IMR-90 (cell line): ENCODE results near the gene PLEKHS1. TPM values are rescaled to one million over a fixed set of nuclear protein-coding genes. Genes with fewer than 3 reads are reported as not detected.

Experiments used
- ATAC-seq: fragments of 200-7000 bp; cut with Tn5 transposase; 2 replicates; pipeline ENCODE4 v1.9.1; 2020; ENCODE audit warnings: low read depth, mild to moderate bottlenecking, moderate library complexity
- BruUV-seq: library from RNA; stranded (reverse); fragments of 400-500 nt; replicated peaks from 2 replicates; lab custom pipeline; 2021; lab: Mats Ljungman, UMichigan
- CTCF ChIA-PET: fragments of 300-600 bp; formaldehyde crosslinking; extraction: SDS; loops from one replicate; lab custom pipeline; 2021; ENCODE audit warnings: antibody characterized with exemption; lab: Yijun Ruan, JAX
- POLR2A ChIA-PET: fragments of 300-600 bp; sonication (Branson Sonifier 250); formaldehyde crosslinking; loops from one replicate; lab custom pipeline; 2022; ENCODE audit warnings: antibody characterized with exemption; ENCODE audit not compliant: unreplicated experiment; lab: Charles Lee
- DNase-seq: peaks from one replicate; pipeline ENCODE4 v3.0.0; 2013
- H2AFZ ChIP-seq: replicated peaks from 2 replicates; pipeline ENCODE3; 2013; ENCODE audit warnings: low read length, mild to moderate bottlenecking; ENCODE audit not compliant: poor library complexity
- H2AK5ac ChIP-seq: 2 replicates; pipeline ENCODE4 v1.6.1; 2013; ENCODE audit warnings: low read depth, low read length, inconsistent platforms
- H2AK9ac ChIP-seq: replicated peaks from 2 replicates; pipeline ENCODE3; 2013; ENCODE audit warnings: mild to moderate bottlenecking, low read depth, low read length, moderate library complexity; ENCODE audit not compliant: poor library complexity
- H2BK120ac ChIP-seq: 2 replicates; pipeline ENCODE4 v1.6.1; 2013; ENCODE audit warnings: low read depth, low read length, inconsistent platforms
- H2BK15ac ChIP-seq: 3 replicates; pipeline ENCODE4 v1.6.1; 2013; ENCODE audit warnings: low read depth, low read length, inconsistent platforms
- H2BK20ac ChIP-seq: 2 replicates; pipeline ENCODE4 v1.6.1; 2013; ENCODE audit warnings: low read depth, mild to moderate bottlenecking, inconsistent platforms, low read length, moderate library complexity
- H2BK5ac ChIP-seq: 2 replicates; pipeline ENCODE4 v1.6.1; 2013; ENCODE audit warnings: mild to moderate bottlenecking, low read depth, low read length, inconsistent platforms; ENCODE audit not compliant: poor library complexity, severe bottlenecking
- H3K14ac ChIP-seq: replicated peaks from 2 replicates; pipeline ENCODE4 v1.6.1; 2013; ENCODE audit warnings: low read depth, low read length, inconsistent platforms
- H3K18ac ChIP-seq: 2 replicates; pipeline ENCODE4 v1.6.1; 2013; ENCODE audit warnings: low read depth, low read length, control low read depth
- H3K23ac ChIP-seq: 2 replicates; pipeline ENCODE4 v1.6.1; 2013; ENCODE audit warnings: low read depth, low read length, inconsistent platforms
- H3K27ac ChIP-seq: 2 replicates; pipeline ENCODE4 v1.5.1; 2013; ENCODE audit warnings: mild to moderate bottlenecking, control low read depth, low read length; ENCODE audit not compliant: insufficient read depth
- H3K27me3 ChIP-seq: 2 replicates; pipeline ENCODE4 v1.6.1; 2013; ENCODE audit warnings: low read length; ENCODE audit not compliant: control insufficient read depth, insufficient read depth
- H3K36me3 ChIP-seq: 2 replicates; pipeline ENCODE4 v1.6.1; 2013; ENCODE audit warnings: low read length, mixed read lengths; ENCODE audit not compliant: control insufficient read depth, insufficient read depth
- H3K4ac ChIP-seq: 2 replicates; pipeline ENCODE4 v1.6.1; 2013; ENCODE audit warnings: low read depth, low read length, inconsistent platforms
- H3K4me1 ChIP-seq: 2 replicates; pipeline ENCODE4 v1.6.1; 2013; ENCODE audit warnings: low read length, mixed read lengths; ENCODE audit not compliant: control insufficient read depth, insufficient read depth
- H3K4me2 ChIP-seq: 2 replicates; pipeline ENCODE4 v1.6.1; 2013; ENCODE audit warnings: low read depth, mild to moderate bottlenecking, control low read depth, low read length, moderate library complexity
- H3K4me3 ChIP-seq: 2 replicates; pipeline ENCODE4 v1.5.1; 2013; ENCODE audit warnings: low read depth, mild to moderate bottlenecking, control low read depth, low read length, moderate library complexity; ENCODE audit not compliant: insufficient read depth
- H3K56ac ChIP-seq: 2 replicates; pipeline ENCODE4 v1.6.1; 2013; ENCODE audit warnings: low read length, inconsistent platforms; ENCODE audit not compliant: insufficient read depth; ENCODE audit errors: extremely low read depth
- H3K79me1 ChIP-seq, 2 experiments: 2 replicates each; pipeline ENCODE4 v1.6.1; 2013; ENCODE audit warnings: low read length in 2 of 2, inconsistent platforms in 1 of 2, low read depth in 1 of 2
- H3K9ac ChIP-seq: 2 replicates; pipeline ENCODE4 v1.6.1; 2013; ENCODE audit warnings: low read depth, low read length, control low read depth
- H3K9me1 ChIP-seq: 2 replicates; pipeline ENCODE4 v1.6.1; 2013; ENCODE audit warnings: low read length, inconsistent platforms; ENCODE audit not compliant: insufficient read depth
- H3K9me3 ChIP-seq: 2 replicates; pipeline ENCODE4 v1.6.1; 2013; ENCODE audit warnings: low read length; ENCODE audit not compliant: control insufficient read depth, insufficient read depth
- H4K20me1 ChIP-seq: 2 replicates; pipeline ENCODE4 v1.6.1; 2013; ENCODE audit warnings: low read length, inconsistent platforms; ENCODE audit not compliant: insufficient read depth
- H4K5ac ChIP-seq: 2 replicates; pipeline ENCODE4 v1.6.1; 2013; ENCODE audit warnings: mild to moderate bottlenecking, low read depth, low read length, control low read depth
- H4K8ac ChIP-seq, 2 experiments: 2 replicates each; pipeline ENCODE4 v1.6.1; 2013; ENCODE audit warnings: low read depth in 2 of 2, low read length in 2 of 2, control low read depth in 1 of 2, inconsistent platforms in 1 of 2
- H4K91ac ChIP-seq: 2 replicates; pipeline ENCODE4 v1.6.1; 2013; ENCODE audit warnings: low read depth, low read length, inconsistent platforms; ENCODE audit not compliant: insufficient read depth
- ELK1 ChIP-seq: fragments of 150-350 bp; IDR thresholded peaks from 2 replicates; pipeline ENCODE4 v1.6.1; 2016; ENCODE audit warnings: low read depth, mild to moderate bottlenecking, low read length, moderate library complexity, borderline replicate concordance
- MAFK ChIP-seq: IDR thresholded peaks from 2 replicates; pipeline ENCODE4 v1.6.1; 2012; ENCODE audit warnings: low read depth, low read length, improper control_type of control experiment
- NFE2L2 ChIP-seq: fragments of 150-350 bp; IDR thresholded peaks from 2 replicates; pipeline ENCODE4 v1.6.1; 2016; ENCODE audit warnings: low read depth, mild to moderate bottlenecking, low read length
- RCOR1 ChIP-seq: IDR thresholded peaks from 2 replicates; pipeline ENCODE4 v1.6.1; 2012; ENCODE audit warnings: mild to moderate bottlenecking, low read length, improper control_type of control experiment; ENCODE audit not compliant: insufficient replicate concordance
- RFX5 ChIP-seq: IDR thresholded peaks from 2 replicates; pipeline ENCODE4 v1.8.0; 2012; ENCODE audit warnings: low read depth, mild to moderate bottlenecking, low read length, moderate library complexity
- SMC3 ChIP-seq: fragments of 150-350 bp; IDR thresholded peaks from 2 replicates; pipeline ENCODE4 v1.6.1; 2016; ENCODE audit warnings: low read depth, mild to moderate bottlenecking, antibody characterized with exemption, low read length, moderate library complexity
- WGBS, 2 experiments: methylation state at CpG; one replicate each; pipeline versions ENCODE4 v1.1.5 to v1.1.7; 2013; ENCODE audit warnings: missing lambda C conversion rate in 2 of 2; ENCODE audit not compliant: insufficient read length in 1 of 2; ENCODE audit errors: extremely low coverage in 2 of 2; 5-methylcytosine and 5-hydroxymethylcytosine counted together
- dilution Hi-C: fragments of 300-500 bp; cut with HindIII; formaldehyde crosslinking; loops from one replicate; pipeline ENCODE4 v1.14.3; 2018; ENCODE audit warnings: low sequenced_read_pairs; ENCODE audit not compliant: unreplicated experiment
- in situ Hi-C: fragments of 300-500 bp; cut with MboI; formaldehyde crosslinking; loops from 3 replicates; pipeline ENCODE4 v1.14.3; 2019; ENCODE audit warnings: low sequenced_read_pairs, inconsistent platforms, mixed read lengths
- intact Hi-C: fragments of 100-400 bp; cut with micrococcal nuclease; formaldehyde crosslinking; loops from 2 replicates; pipeline ENCODE4 v1.10.0; 2022
- polyA plus RNA-seq, 3 experiments: library from polyadenylated mRNA; depleted of rRNA; stranded (reverse); fragments of >200 nt; gene quantifications; 2 replicates each; pipeline ENCODE4 v1.2.3, GENCODE V29; 2012; ENCODE audit warnings: low replicate concordance in 1 of 3
- total RNA-seq: library from RNA; depleted of rRNA; stranded (reverse); fragments of >200 nt; gene quantifications from 2 replicates; pipeline ENCODE4 v1.2.3, GENCODE V29; 2012

PLEKHS1 gene
- total and polyA plus RNA-seq, 2 of the 4 experiments (the other 2 are of a cell fraction), result not detected

DNA sequence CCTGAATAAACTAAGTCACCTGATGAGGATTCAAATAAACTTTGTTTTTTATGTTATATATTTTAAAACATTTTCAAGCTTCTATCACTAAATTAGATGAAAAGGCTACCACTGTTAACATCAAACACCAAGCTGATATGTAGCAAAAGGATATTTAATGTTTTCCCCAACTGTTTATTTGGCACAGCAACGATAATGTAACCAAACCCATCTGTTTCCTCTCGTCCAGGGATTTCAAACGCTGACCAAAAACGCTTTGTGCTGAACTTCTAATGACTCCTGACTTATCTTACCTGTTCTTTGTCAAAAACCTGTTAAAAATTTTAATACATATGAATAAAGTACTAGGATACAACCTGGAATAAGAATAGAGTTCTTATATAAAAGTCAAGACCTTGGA, 71.9 kb downstream of the PLEKHS1 start:
- Histone ChIP-seq H2BK15ac (no peak overlapping the region), H2AK9ac (no peak overlapping the region), H3K4me3 (no peak overlapping the region), H4K91ac (no peak overlapping the region), H3K9me1 (no peaks in the 10 kb centered on the region), H2BK5ac (no peak overlapping the region), H3K27me3 (peaks cover 5% of the 10 kb centered on the region), H2BK120ac (no peak overlapping the region), H3K9ac (no peak overlapping the region), H2AFZ (no peak overlapping the region), H3K14ac (no peak overlapping the region), H4K5ac (no peak overlapping the region), H3K18ac (no peak overlapping the region), H2BK20ac (no peak overlapping the region), H3K27ac (no peak overlapping the region), H3K56ac (no peak overlapping the region), H3K4ac (no peak overlapping the region), H4K8ac (no peak overlapping the region), H3K23ac (no peak overlapping the region), H3K36me3 (no peaks in the 10 kb centered on the region), H3K9me3 (no peaks in the 10 kb centered on the region; the same call in 1 of the 2 replicates), H3K4me2 (no peak overlapping the region), H4K20me1 (no peaks in the 10 kb centered on the region), H3K79me1 (no peaks in the 10 kb centered on the region), H3K4me1 (no peaks in the 10 kb centered on the region; the same call in 1 of the 2 replicates), H2AK5ac (no peak overlapping the region)
- no peak for DNase-seq
- no TSS peak for BruUV-seq
- intact Hi-C loops (no loop called here), in situ Hi-C loops (no loop called here), dilution Hi-C loops (no loop called here)
- no CpG with 5 or more reads among the region's 4 CpGs for WGBS, 2 experiments
- CTCF ChIA-PET, result no interaction called here
- POLR2A ChIA-PET, result no interaction called here
- ATAC-seq, result no peak
- TF ChIP-seq SMC3 (no peak), RFX5 (no peak), NFE2L2 (no peak), ELK1 (no peak), MAFK (no peak), RCOR1 (no peak)
